Stimulated activated CD4-positive, alpha-beta T cell treated with anti-CD3 and anti-CD28 coated beads, Interleukin-4, amount 100 ng/mL, for 24 hours (primary cell): ENCODE data around the gene ZDHHC15.
"Not testable (repeated sequence)": the region's sequence is repeated elsewhere in the genome, so short reads cannot be mapped to it uniquely, and the experiment has no call there.

Experiments used
- DNase-seq: peaks from one replicate; pipeline ENCODE4 v3.0.0-alpha.2; 2020

ZDHHC15 gene

GRCh38 chrX:75522565-75523431 lies at the start of gene ZDHHC15:
Gene ZDHHC15 (minus strand): TSS chrX:75523037. CDS start chrX:75523024, 13 bp downstream.
- DNase-seq: peak; percentile 49

GRCh38 chrX:75560544-75560943 lies 37.7 kb upstream of the ZDHHC15 start:
- DNase-seq: not testable (repeated sequence)

- DNase-seq: no peak
Observed at GRCh38 chrX:75547783-75548182, 24.9 kb upstream of the ZDHHC15 start.

GRCh38 chrX:75546724-75547511 lies 24.1 kb upstream of the ZDHHC15 start:
- no peak for DNase-seq

GRCh38 chrX:75544786-75545185 lies 21.9 kb upstream of the ZDHHC15 start:
- no peak for DNase-seq

- DNase-seq: no peak
Observed at GRCh38 chrX:75483933-75484332, 38.9 kb downstream of the ZDHHC15 start.

GRCh38 chrX:75461780-75462179 lies 61.1 kb downstream of the ZDHHC15 start:
- not testable (repeated sequence) for DNase-seq

- DNase-seq: no peak
Observed at GRCh38 chrX:75421688-75422230, 101.1 kb downstream of the ZDHHC15 start.

GRCh38 chrX:75407153-75407552 lies 115.7 kb downstream of the ZDHHC15 start:
- not testable (repeated sequence) for DNase-seq

GRCh38 chrX:75390470-75390869 lies 132.4 kb downstream of the ZDHHC15 start:
- no peak for DNase-seq

- DNase-seq: no peak
Observed at GRCh38 chrX:75369721-75370120, 153.1 kb downstream of the ZDHHC15 start.

- no peak for DNase-seq
Observed at GRCh38 chrX:75366861-75367260, 156.0 kb downstream of the ZDHHC15 start.

- no peak for DNase-seq
Observed at GRCh38 chrX:75365243-75365975, 157.4 kb downstream of the ZDHHC15 start.

- DNase-seq: no peak
Observed at GRCh38 chrX:75361788-75362187, 161.0 kb downstream of the ZDHHC15 start.

GRCh38 chrX:75348601-75349000 lies 174.2 kb downstream of the ZDHHC15 start:
- DNase-seq: not testable (repeated sequence)

- no peak for DNase-seq
Observed at GRCh38 chrX:75337525-75337924, 185.3 kb downstream of the ZDHHC15 start.

GRCh38 chrX:75335127-75335458 lies 187.7 kb downstream of the ZDHHC15 start:
- no peak for DNase-seq

GRCh38 chrX:75334407-75335126 lies 188.3 kb downstream of the ZDHHC15 start:
- DNase-seq: not testable (repeated sequence)

GRCh38 chrX:75327607-75328006 lies 195.2 kb downstream of the ZDHHC15 start:
- no peak for DNase-seq
